ENCODE results near the gene MAGEA3. TPM values are rescaled to one million over a fixed set of nuclear protein-coding genes. Genes with fewer than 3 reads are reported as not detected.
"Not testable (repeated sequence)": the region's sequence is repeated elsewhere in the genome, so short reads cannot be mapped to it uniquely, and the experiment has no call there.

Gene MAGEA3
- total RNA-seq, 2 experiments from 2014 or later, result not detected

DNA sequence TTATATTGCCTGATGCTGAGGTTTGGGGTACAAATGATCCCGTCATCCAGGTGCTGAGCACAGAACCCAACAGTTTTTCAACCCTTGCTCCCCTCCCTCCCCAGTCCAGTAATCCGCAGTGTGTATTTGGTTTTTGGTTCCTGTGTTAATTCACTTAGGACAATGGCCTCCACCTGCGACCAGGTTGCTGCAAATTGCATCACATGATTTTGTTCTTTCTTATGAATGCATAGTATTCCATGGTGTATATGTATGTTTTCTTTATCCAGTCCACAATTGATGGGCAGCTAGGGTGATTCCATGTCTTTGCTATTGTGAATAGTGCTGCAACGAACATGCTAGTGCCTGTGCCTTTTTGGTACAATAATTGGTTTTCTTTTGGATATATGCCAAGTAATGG, 35.5 kb upstream of the MAGEA3 start:
- ChIA-PET CTCF (no interaction called here), POLR2A (no interaction called here)
- DNase-seq, result no peak
- H3K4me3 ChIP-seq (ENCODE audit: low read length), result no peak overlapping the region
- Mint-ChIP-seq H3K9me3 (no peaks in the 10 kb centered on the region), H3K36me3 (ENCODE audit: low read depth) (no peaks in the 10 kb centered on the region), H3K4me1 (ENCODE audit: low read depth) (no peaks in the 10 kb centered on the region), H3K27ac (no peak overlapping the region), H3K4me3 (no peak overlapping the region), H3K27me3 (no peaks in the 10 kb centered on the region)
- no peak overlapping the region for H3K27ac ChIP-seq (ENCODE audit: low read depth in 1 of 2, low read length in 2 of 2)
- peaks cover 0 to 6% of the 10 kb centered on the region in 2 experiments for H3K27me3 ChIP-seq (ENCODE audit: control insufficient read depth in 1 of 2, insufficient read depth in 2 of 2, low read length in 2 of 2)
- no peak for ATAC-seq (ENCODE audit: poor library complexity)
- no peaks in the 10 kb centered on the region for H3K4me1 ChIP-seq (ENCODE audit: insufficient read depth, low read length)
- intact Hi-C loops (cut with DNase I, micrococcal nuclease), result no loop called here
- H3K36me3 ChIP-seq (ENCODE audit: insufficient read depth, low read length), result no peaks in the 10 kb centered on the region
- no peaks in the 10 kb centered on the region for H3K9me3 ChIP-seq (ENCODE audit: control insufficient read depth in 1 of 2, insufficient read depth in 1 of 2, low read length in 2 of 2)
- TF ChIP-seq, protein P1, sequence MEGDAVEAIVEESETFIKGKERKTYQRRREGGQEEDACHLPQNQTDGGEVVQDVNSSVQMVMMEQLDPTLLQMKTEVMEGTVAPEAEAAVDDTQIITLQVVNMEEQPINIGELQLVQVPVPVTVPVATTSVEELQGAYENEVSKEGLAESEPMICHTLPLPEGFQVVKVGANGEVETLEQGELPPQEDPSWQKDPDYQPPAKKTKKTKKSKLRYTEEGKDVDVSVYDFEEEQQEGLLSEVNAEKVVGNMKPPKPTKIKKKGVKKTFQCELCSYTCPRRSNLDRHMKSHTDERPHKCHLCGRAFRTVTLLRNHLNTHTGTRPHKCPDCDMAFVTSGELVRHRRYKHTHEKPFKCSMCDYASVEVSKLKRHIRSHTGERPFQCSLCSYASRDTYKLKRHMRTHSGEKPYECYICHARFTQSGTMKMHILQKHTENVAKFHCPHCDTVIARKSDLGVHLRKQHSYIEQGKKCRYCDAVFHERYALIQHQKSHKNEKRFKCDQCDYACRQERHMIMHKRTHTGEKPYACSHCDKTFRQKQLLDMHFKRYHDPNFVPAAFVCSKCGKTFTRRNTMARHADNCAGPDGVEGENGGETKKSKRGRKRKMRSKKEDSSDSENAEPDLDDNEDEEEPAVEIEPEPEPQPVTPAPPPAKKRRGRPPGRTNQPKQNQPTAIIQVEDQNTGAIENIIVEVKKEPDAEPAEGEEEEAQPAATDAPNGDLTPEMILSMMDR (IDR thresholded peaks at IDR 0.05), result no peak

DNA sequence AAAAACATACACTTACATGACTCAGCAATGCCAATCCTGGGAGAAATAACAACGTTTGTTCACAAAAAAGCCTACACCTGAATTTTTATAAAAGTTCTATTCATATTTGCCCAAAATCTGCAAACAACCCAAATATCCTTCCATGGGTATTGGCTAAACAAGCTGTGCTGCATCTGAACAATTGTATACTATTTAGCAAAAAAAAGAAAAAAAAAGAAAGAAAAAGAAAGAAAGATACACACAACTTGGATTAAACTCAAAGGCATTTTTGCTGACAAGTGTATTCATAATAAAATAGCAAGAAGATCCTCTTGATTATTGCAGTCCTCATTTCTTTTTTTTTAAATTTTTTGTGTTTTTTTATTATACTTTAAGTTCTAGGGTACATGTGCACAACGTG, 24.5 kb upstream of the MAGEA3 start:
- ChIA-PET CTCF (no interaction called here), POLR2A (no interaction called here)
- Mint-ChIP-seq H3K27ac (no peak overlapping the region), H3K27me3 (peaks cover 12% of the 10 kb centered on the region), H3K4me1 (ENCODE audit: low read depth) (no peaks in the 10 kb centered on the region), H3K4me3 (no peak overlapping the region), H3K36me3 (ENCODE audit: low read depth) (no peaks in the 10 kb centered on the region), H3K9me3 (no peaks in the 10 kb centered on the region)
- Histone ChIP-seq H3K27me3 (ENCODE audit: control insufficient read depth in 1 of 2, insufficient read depth in 2 of 2, low read length in 2 of 2) (no peaks in the 10 kb centered on the region), H3K4me3 (ENCODE audit: low read length) (no peak overlapping the region), H3K9me3 (ENCODE audit: control insufficient read depth in 1 of 2, insufficient read depth in 1 of 2, low read length in 2 of 2) (no peaks in the 10 kb centered on the region), H3K4me1 (ENCODE audit: insufficient read depth, low read length) (no peaks in the 10 kb centered on the region), H3K36me3 (ENCODE audit: insufficient read depth, low read length) (no peaks in the 10 kb centered on the region), H3K27ac (ENCODE audit: low read depth in 1 of 2, low read length in 2 of 2) (no peak overlapping the region)
- TF ChIP-seq, protein P1 (IDR thresholded peaks at IDR 0.05), result no peak
- intact Hi-C loops (cut with DNase I, micrococcal nuclease), result no loop called here
- ATAC-seq (ENCODE audit: poor library complexity) (no peak), DNase-seq (no peak)

DNA sequence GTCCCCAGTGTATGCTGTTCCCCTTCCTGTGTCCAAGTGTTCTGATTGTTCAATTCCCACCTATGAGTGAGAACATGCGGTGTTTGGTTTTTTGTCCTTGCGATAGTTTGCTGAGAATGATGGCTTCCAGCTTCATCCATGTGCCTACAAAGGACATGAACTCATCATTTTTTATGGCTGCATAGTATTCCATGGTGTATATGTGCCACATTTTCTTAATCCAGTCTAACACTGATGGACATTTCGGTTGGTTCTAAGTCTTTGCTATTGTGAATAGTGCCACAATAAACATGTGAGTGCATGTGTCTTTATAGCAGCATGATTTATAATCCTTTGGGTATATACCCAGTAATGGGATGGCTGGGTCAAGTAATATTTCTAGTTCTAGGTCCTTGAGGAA, 23.9 kb upstream of the MAGEA3 start:
- DNase-seq; H3K9me3 Mint-ChIP-seq; H3K4me3 Mint-ChIP-seq; H3K4me1 ChIP-seq (ENCODE audit: insufficient read depth, low read length); POLR2A ChIA-PET; H3K4me3 ChIP-seq (ENCODE audit: low read length); H3K27ac ChIP-seq (ENCODE audit: low read depth in 1 of 2, low read length in 2 of 2); H3K27me3 ChIP-seq (ENCODE audit: control insufficient read depth in 1 of 2, insufficient read depth in 2 of 2, low read length in 2 of 2); H3K36me3 ChIP-seq (ENCODE audit: insufficient read depth, low read length); ATAC-seq (ENCODE audit: poor library complexity); CTCF ChIA-PET; H3K9me3 ChIP-seq (ENCODE audit: control insufficient read depth in 1 of 2, insufficient read depth in 1 of 2, low read length in 2 of 2); H3K36me3 Mint-ChIP-seq (ENCODE audit: low read depth); H3K4me1 Mint-ChIP-seq (ENCODE audit: low read depth); H3K27ac Mint-ChIP-seq; H3K27me3 Mint-ChIP-seq; intact Hi-C loops (cut with DNase I, micrococcal nuclease): not testable (repeated sequence)

DNA sequence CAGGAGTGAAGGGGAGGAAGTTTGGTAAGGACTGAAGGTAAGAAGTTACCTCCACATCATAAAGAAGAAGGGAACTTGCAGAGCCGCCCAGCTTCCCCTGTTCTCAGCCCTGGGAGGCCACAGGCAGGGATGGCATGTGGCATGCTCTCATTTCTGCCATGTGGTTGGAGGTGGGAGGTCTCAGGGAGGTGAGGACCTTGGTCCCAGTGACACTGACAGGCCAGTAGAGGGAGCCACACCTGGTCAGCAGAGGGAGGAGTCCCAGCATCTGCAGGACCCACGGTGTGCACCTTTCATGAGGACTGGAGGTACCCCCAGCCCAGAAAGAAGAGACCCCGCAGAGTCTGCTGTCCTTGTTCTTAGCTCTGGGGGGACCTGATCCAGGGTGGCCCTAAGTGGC, 17.6 kb upstream of the MAGEA3 start:
- H3K9me3 Mint-ChIP-seq; H3K4me3 Mint-ChIP-seq; H3K27ac Mint-ChIP-seq; CTCF ChIA-PET; H3K27ac ChIP-seq (ENCODE audit: low read depth in 1 of 2, low read length in 2 of 2); DNase-seq; ATAC-seq (ENCODE audit: poor library complexity); H3K27me3 ChIP-seq (ENCODE audit: control insufficient read depth in 1 of 2, insufficient read depth in 2 of 2, low read length in 2 of 2); H3K4me1 ChIP-seq (ENCODE audit: insufficient read depth, low read length); H3K4me3 ChIP-seq (ENCODE audit: low read length); POLR2A ChIA-PET; H3K9me3 ChIP-seq (ENCODE audit: control insufficient read depth in 1 of 2, insufficient read depth in 1 of 2, low read length in 2 of 2); H3K36me3 Mint-ChIP-seq (ENCODE audit: low read depth); H3K27me3 Mint-ChIP-seq; intact Hi-C loops (cut with DNase I, micrococcal nuclease); H3K36me3 ChIP-seq (ENCODE audit: insufficient read depth, low read length); H3K4me1 Mint-ChIP-seq (ENCODE audit: low read depth): not testable (repeated sequence)

DNA sequence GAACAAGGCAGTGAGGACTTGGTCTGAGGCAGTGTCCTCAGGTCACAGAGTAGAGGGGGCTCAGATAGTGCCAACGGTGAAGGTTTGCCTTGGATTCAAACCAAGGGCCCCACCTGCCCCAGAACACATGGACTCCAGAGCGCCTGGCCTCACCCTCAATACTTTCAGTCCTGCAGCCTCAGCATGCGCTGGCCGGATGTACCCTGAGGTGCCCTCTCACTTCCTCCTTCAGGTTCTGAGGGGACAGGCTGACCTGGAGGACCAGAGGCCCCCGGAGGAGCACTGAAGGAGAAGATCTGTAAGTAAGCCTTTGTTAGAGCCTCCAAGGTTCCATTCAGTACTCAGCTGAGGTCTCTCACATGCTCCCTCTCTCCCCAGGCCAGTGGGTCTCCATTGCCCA, 1.8 kb downstream of the MAGEA3 start:
- DNase-seq; H3K36me3 Mint-ChIP-seq (ENCODE audit: low read depth); H3K4me3 ChIP-seq (ENCODE audit: low read length); intact Hi-C loops (cut with DNase I, micrococcal nuclease); H3K27me3 ChIP-seq (ENCODE audit: control insufficient read depth in 1 of 2, insufficient read depth in 2 of 2, low read length in 2 of 2); H3K9me3 Mint-ChIP-seq; H3K9me3 ChIP-seq (ENCODE audit: control insufficient read depth in 1 of 2, insufficient read depth in 1 of 2, low read length in 2 of 2); H3K4me3 Mint-ChIP-seq; H3K4me1 Mint-ChIP-seq (ENCODE audit: low read depth); ATAC-seq (ENCODE audit: poor library complexity); H3K36me3 ChIP-seq (ENCODE audit: insufficient read depth, low read length); H3K27ac ChIP-seq (ENCODE audit: low read depth in 1 of 2, low read length in 2 of 2); POLR2A ChIA-PET; H3K4me1 ChIP-seq (ENCODE audit: insufficient read depth, low read length); H3K27me3 Mint-ChIP-seq; H3K27ac Mint-ChIP-seq; CTCF ChIA-PET: not testable (repeated sequence)

DNA sequence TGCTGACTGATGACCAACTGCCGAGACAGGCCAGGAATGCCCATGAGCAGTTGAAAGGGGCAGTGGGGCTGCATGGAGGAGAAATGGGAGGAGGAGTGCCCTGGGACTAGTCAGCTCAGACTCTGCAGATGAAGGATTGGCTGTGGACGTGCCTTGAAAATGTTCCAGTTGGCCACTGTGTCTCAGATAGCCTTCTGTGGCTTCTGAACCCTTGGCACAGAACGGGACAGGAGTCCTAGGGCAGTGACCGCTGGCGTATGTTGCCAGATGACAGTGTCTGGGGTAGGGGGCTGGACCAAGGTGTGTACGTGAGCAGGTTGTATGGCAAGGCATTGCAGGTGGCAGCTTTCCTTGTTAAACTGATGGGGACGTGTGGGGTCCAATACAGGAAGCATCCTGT, 7.9 kb downstream of the MAGEA3 start:
- H3K4me1 Mint-ChIP-seq (ENCODE audit: low read depth); ATAC-seq (ENCODE audit: poor library complexity); H3K27me3 Mint-ChIP-seq; H3K27ac ChIP-seq (ENCODE audit: low read depth in 1 of 2, low read length in 2 of 2); H3K27me3 ChIP-seq (ENCODE audit: control insufficient read depth in 1 of 2, insufficient read depth in 2 of 2, low read length in 2 of 2); H3K9me3 ChIP-seq (ENCODE audit: control insufficient read depth in 1 of 2, insufficient read depth in 1 of 2, low read length in 2 of 2); H3K27ac Mint-ChIP-seq; H3K36me3 Mint-ChIP-seq (ENCODE audit: low read depth); H3K4me1 ChIP-seq (ENCODE audit: insufficient read depth, low read length); CTCF ChIA-PET; DNase-seq; H3K36me3 ChIP-seq (ENCODE audit: insufficient read depth, low read length); POLR2A ChIA-PET; H3K4me3 ChIP-seq (ENCODE audit: low read length); H3K9me3 Mint-ChIP-seq; intact Hi-C loops (cut with DNase I, micrococcal nuclease); H3K4me3 Mint-ChIP-seq: not testable (repeated sequence)
